K562 (cell line): ENCODE data around the gene STK11. TPM values are rescaled to one million over a fixed set of nuclear protein-coding genes. Genes with fewer than 3 reads are reported as not detected.

Experiments used
- ATAC-seq: fragments of 200-7000 bp; cut with Tn5 transposase; 3 replicates; pipeline ENCODE4 v1.9.1; 2020; ENCODE audit warnings: moderate library complexity
- BruUV-seq: library from RNA; stranded (reverse); fragments of 400-500 nt; replicated peaks from 2 replicates; lab custom pipeline; 2021; lab: Mats Ljungman, UMichigan
- CTCF ChIA-PET: fragments of 300-600 bp; formaldehyde crosslinking; extraction: SDS; loops from one replicate; lab custom pipeline; 2021; ENCODE audit warnings: low intra/inter-chr PET ratio; lab: Yijun Ruan, JAX
- POLR2A ChIA-PET: fragments of 300-600, 350-650 bp; sonication (Branson Sonifier 250); formaldehyde crosslinking; extraction: SDS; loops from one replicate; lab custom pipeline; 2021; ENCODE audit warnings: antibody characterized with exemption, inconsistent platforms; lab: Yijun Ruan, JAX
- DNase-seq, 4 experiments: peaks; one replicate each; pipeline versions ENCODE4 v3.0.0 to v3.0.0-alpha.2; 2011 to 2018; ENCODE audit warnings: low spot score in 3 of 4, mixed read lengths in 3 of 4; ENCODE audit errors: extremely low read depth in 1 of 4
- FAIRE-seq: peaks from 2 replicates; lab custom pipeline; 2011; peaks lifted over from hg19 to GRCh38; lab: Jason Lieb, UNC
- H2AFZ ChIP-seq: 2 replicates; pipeline ENCODE4 v1.6.0; 2011; ENCODE audit warnings: low read depth, low read length, control low read depth, inconsistent platforms
- H3K27ac ChIP-seq: fragments of 200-600 bp; 3 replicates; pipeline ENCODE4 v1.8.0; 2011; ENCODE audit warnings: low read depth, mild to moderate bottlenecking, control low read depth, inconsistent platforms, low read length, moderate library complexity, mixed read lengths; ENCODE audit errors: extremely low read depth
- H3K27me3 ChIP-seq, 2 experiments: fragments of 300-600 bp in 1 of 2; 2 replicates in 1 of 2; 3 replicates in 1 of 2; pipeline versions ENCODE4 v1.6.0 to v1.8.0; 2011; ENCODE audit warnings: inconsistent platforms in 2 of 2, low read length in 2 of 2, mild to moderate bottlenecking in 1 of 2, mixed read lengths in 1 of 2, moderate library complexity in 1 of 2; ENCODE audit not compliant: control insufficient read depth in 2 of 2, insufficient read depth in 2 of 2
- H3K36me3 ChIP-seq: fragments of 300-600 bp; 3 replicates; pipeline ENCODE4 v1.8.0; 2011; ENCODE audit warnings: mild to moderate bottlenecking, low read length, inconsistent platforms; ENCODE audit not compliant: control insufficient read depth, insufficient read depth
- H3K4me1 ChIP-seq, 2 experiments: fragments of 200-600 bp in 1 of 2; replicated peaks in 1 of 2; 2 replicates in 1 of 2; 3 replicates in 1 of 2; pipeline versions ENCODE4 v1.5.1 to v1.8.0; 2011; ENCODE audit warnings: inconsistent platforms in 2 of 2, low read length in 2 of 2, mild to moderate bottlenecking in 1 of 2, mixed read lengths in 1 of 2, moderate library complexity in 1 of 2; ENCODE audit not compliant: control insufficient read depth in 2 of 2, insufficient read depth in 2 of 2
- H3K4me2 ChIP-seq: 2 replicates; pipeline ENCODE4 v1.6.1; 2011; ENCODE audit warnings: low read length, control low read depth, inconsistent platforms, mixed read lengths; ENCODE audit not compliant: insufficient read depth
- H3K4me3 ChIP-seq: fragments of 200-600 bp; sonication (generic), shearing (Covaris generic); 2 replicates; pipeline ENCODE4 v1.5.1; 2016; ENCODE audit warnings: control low read depth, inconsistent platforms
- H3K79me2 ChIP-seq: fragments of 200-600 bp; 3 replicates; pipeline ENCODE4 v1.8.0; 2011; ENCODE audit warnings: low read length, inconsistent platforms; ENCODE audit not compliant: control insufficient read depth, insufficient read depth
- H3K9ac ChIP-seq, 2 experiments: 2 replicates each; pipeline versions ENCODE4 v1.6.0 to v1.6.1; 2011; ENCODE audit warnings: low read depth in 2 of 2, low read length in 2 of 2, control low read depth in 1 of 2, inconsistent platforms in 1 of 2, mild to moderate bottlenecking in 1 of 2, mixed read lengths in 1 of 2; ENCODE audit not compliant: insufficient read depth in 1 of 2
- H3K9me1 ChIP-seq: one replicate; pipeline ENCODE4 v1.6.0; 2011; ENCODE audit warnings: inconsistent platforms, mild to moderate bottlenecking, low read length, moderate library complexity; ENCODE audit not compliant: control insufficient read depth, insufficient read depth
- H3K9me3 ChIP-seq: replicated peaks from 2 replicates; pipeline ENCODE4 v1.5.1; 2011; ENCODE audit warnings: low read depth, low read length, inconsistent platforms; ENCODE audit not compliant: control insufficient read depth, insufficient read depth
- H4K20me1 ChIP-seq: replicated peaks from 2 replicates; pipeline ENCODE4 v1.6.1; 2011; ENCODE audit warnings: low read length, inconsistent platforms, mixed read lengths; ENCODE audit not compliant: control insufficient read depth, insufficient read depth
- ARID1B ChIP-seq: fragments of 450-650 bp; IDR thresholded peaks from 2 replicates; pipeline ENCODE4 v1.6.1; 2016; ENCODE audit warnings: antibody characterized with exemption, mild to moderate bottlenecking, inconsistent platforms
- BRD4 ChIP-seq: fragments of 200-600 bp; sonication (generic); IDR thresholded peaks from 2 replicates; pipeline ENCODE4 v1.6.1; 2017; ENCODE audit warnings: inconsistent platforms
- CCNT2 ChIP-seq: IDR thresholded peaks from 2 replicates; pipeline ENCODE4 v1.6.1; 2011; ENCODE audit warnings: borderline replicate concordance, low read depth, mild to moderate bottlenecking, moderate library complexity, mixed read lengths, low read length; ENCODE audit not compliant: insufficient read length; ENCODE audit errors: extremely low read depth
- CHCHD3 ChIP-seq: fragments of 250-450 bp; sonication (Bioruptor Pico); IDR thresholded peaks from 2 replicates; pipeline ENCODE4 v2.1.2; 2022; ENCODE audit warnings: mild to moderate bottlenecking
- ETS1 ChIP-seq: conservative IDR thresholded peaks from 2 replicates; pipeline ENCODE4 v1.6.1; 2011; ENCODE audit warnings: low read depth, mild to moderate bottlenecking, low read length; ENCODE audit not compliant: control insufficient read depth
- NR3C1 ChIP-seq: sonication (generic); formaldehyde crosslinking; IDR thresholded peaks from 2 replicates; pipeline ENCODE4 v1.8.1; 2022; ENCODE audit warnings: missing genetic modification reagents
- POLR2A ChIP-seq: fragments of 450-650 bp; conservative IDR thresholded peaks from 2 replicates; pipeline ENCODE4 v1.6.1; 2016
- POLR2AphosphoS5 ChIP-seq: IDR thresholded peaks from 2 replicates; pipeline ENCODE4 v1.6.1; 2011; ENCODE audit warnings: mild to moderate bottlenecking, low read depth, low read length, moderate library complexity; ENCODE audit not compliant: control insufficient read depth, insufficient read depth
- POLR2G ChIP-seq: fragments of 200-400 bp; formaldehyde crosslinking; IDR thresholded peaks from 2 replicates; pipeline ENCODE4 v1.6.1; 2017; ENCODE audit warnings: low read depth, mild to moderate bottlenecking, antibody characterized with exemption, low read length, moderate library complexity
- RBFOX2 ChIP-seq: fragments of 200-400 bp; formaldehyde crosslinking; IDR thresholded peaks from 2 replicates; pipeline ENCODE4 v1.6.1; 2017; ENCODE audit warnings: low read depth, mild to moderate bottlenecking, low read length, moderate library complexity
- RBM22 ChIP-seq: fragments of 200-400 bp; formaldehyde crosslinking; IDR thresholded peaks from 2 replicates; pipeline ENCODE4 v1.6.1; 2018; ENCODE audit warnings: low read length, low read depth; ENCODE audit not compliant: poor library complexity, severe bottlenecking
- SAFB2 ChIP-seq: fragments of 200-400 bp; formaldehyde crosslinking; IDR thresholded peaks from 2 replicates; pipeline ENCODE4 v1.6.1; 2018; ENCODE audit warnings: borderline replicate concordance, low read length, low read depth, moderate library complexity; ENCODE audit not compliant: severe bottlenecking
- SIN3B ChIP-seq: fragments of 450-650 bp; IDR thresholded peaks from 2 replicates; pipeline ENCODE4 v1.6.1; 2017; ENCODE audit warnings: low read depth, mild to moderate bottlenecking, moderate library complexity
- SRF ChIP-seq, 2 experiments: fragments of 250-450, 450-650 bp in 1 of 2; sonication (Bioruptor Pico) in 1 of 2; sonication (generic) in 1 of 2; formaldehyde crosslinking; IDR thresholded peaks; 2 replicates each; pipeline versions ENCODE4 v1.5.0 to v1.5.1; 2020 to 2022; ENCODE audit warnings: mild to moderate bottlenecking in 1 of 2, missing genetic modification reagents in 1 of 2
- SUPT5H ChIP-seq: fragments of 450-650 bp; IDR thresholded peaks from 2 replicates; pipeline ENCODE4 v1.6.1; 2016
- ZBTB49 ChIP-seq: sonication (generic); formaldehyde crosslinking; IDR thresholded peaks from 2 replicates; pipeline ENCODE4 v1.8.0; 2022; ENCODE audit warnings: missing genetic modification reagents, mild to moderate bottlenecking, borderline replicate concordance
- ZFX ChIP-seq: sonication (generic); formaldehyde crosslinking; IDR thresholded peaks from 2 replicates; pipeline ENCODE4 v1.8.0; 2022; ENCODE audit warnings: mild to moderate bottlenecking, missing genetic modification reagents, moderate library complexity
- ZSCAN32 ChIP-seq: fragments of 450-650 bp; formaldehyde crosslinking; IDR thresholded peaks from 2 replicates; pipeline ENCODE4 v1.4.0; 2020; ENCODE audit warnings: mild to moderate bottlenecking, moderate library complexity
- WGBS: fragments of 100-300 bp; shearing (Covaris generic); methylation state at CpG from one replicate; pipeline ENCODE4 v1.1.6; 2016; ENCODE audit warnings: low coverage, mixed read lengths; ENCODE audit not compliant: insufficient coverage; ENCODE audit errors: missing lambda C conversion rate; 5-methylcytosine and 5-hydroxymethylcytosine counted together
- in situ Hi-C: fragments of 300-500 bp; cut with MboI; formaldehyde crosslinking; loops from 4 replicates; pipeline ENCODE4 v1.15.0; 2018; ENCODE audit warnings: inconsistent platforms, mixed read lengths
- intact Hi-C: fragments of 100-400 bp; cut with micrococcal nuclease; formaldehyde crosslinking; loops from 2 replicates; pipeline ENCODE4 v1.14.2; 2022
- polyA plus RNA-seq, 8 experiments: library from polyadenylated mRNA; depleted of rRNA in 4 of 8; stranded (reverse) in 5 of 8; unstranded in 3 of 8; fragments of >200 nt; fragmentation: Nextera tagmentation in 2 of 8; fragmentation: Illumina TruSeq in 1 of 8; extraction: Ambion mirVana in 2 of 8; extraction: Trizol in 1 of 8; gene quantifications; 2 replicates each; pipeline versions ENCODE4 v1.2.1 to v1.2.3, GENCODE V29; 2011 to 2014; ENCODE audit warnings: inconsistent platforms in 1 of 8, missing spikeins in 1 of 8
- total RNA-seq, 7 experiments: library from RNA; depleted of rRNA in 6 of 7; stranded (reverse); fragments of >200 nt in 6 of 7; fragmentation: Illumina TruSeq in 2 of 7; extraction: Trizol in 2 of 7; gene quantifications; 2 replicates each; pipeline versions ENCODE4 v1.2.1 to v1.2.3, GENCODE V29; 2011 to 2021; ENCODE audit warnings: low replicate concordance in 1 of 7

The STK11 gene
- total and polyA plus RNA-seq, 9 of the 15 experiments (the other 6 are each of a cell fraction or from before 2014, with no cell fraction given), result 0.15 to 96.5 (median 31.7) TPM

GRCh38 chr19:1256646-1257474 is 51.3 kb downstream of the STK11 start:
- intact Hi-C loops, result no loop called here
- no peak for FAIRE-seq
- peaks cover 60% of the 10 kb centered on the region for H3K79me2 ChIP-seq
- no peaks in the 10 kb centered on the region for H3K9me3 ChIP-seq
- H3K9me1 ChIP-seq, result no peaks in the 10 kb centered on the region
- peaks cover 55 to 100% of the 10 kb centered on the region in 2 experiments for H3K4me1 ChIP-seq
- WGBS, result 92% methylated on average over 19 of the region's 46 CpGs
- 0 out of 2 replicates have a peak, but pooled peaks cover 7% of the 10 kb centered on the region for H4K20me1 ChIP-seq
- H3K4me2 ChIP-seq, result no peak overlapping the region
- H3K9ac ChIP-seq, result peak overlapping the region in 1 of 2 experiments; percentile 67; a peak in 1 of 4 replicates
- in situ Hi-C loops, result no loop called here
- no peak overlapping the region for H2AFZ ChIP-seq
- peaks cover 59% of the 10 kb centered on the region; the same call in 2 of the 3 replicates for H3K36me3 ChIP-seq
- H3K27ac ChIP-seq, result peak overlapping the region; percentile 43; the same call in 2 of the 3 replicates
- DNase-seq, result no peak
- ChIA-PET CTCF (no interaction called here), POLR2A (interaction anchor here (0.7 to 7.8 kb wide), 5 partner anchors 10 to 51 kb away, joined by 3 to 88 read pairs (median 4); partner anchors contain the start of gene CIRBP)
- BruUV-seq, result no TSS peak
- ATAC-seq, result no peak
- H3K27me3 ChIP-seq, result no peaks in the 10 kb centered on the region
- no peak overlapping the region for H3K4me3 ChIP-seq
- TF ChIP-seq ETS1, result 0 out of 2 replicates have a peak, but pooled peaks have one; percentile 22
- peak; percentile 31; the same call in 1 of the 2 replicates for TF ChIP-seq SUPT5H
- TF ChIP-seq BRD4, result no peak
- TF ChIP-seq RBM22, result peak; percentile 78
- TF ChIP-seq SAFB2, result no peak
- no peak for TF ChIP-seq ARID1B
- peak; percentile 71 for TF ChIP-seq RBFOX2
- peak; percentile 70; the same call in 1 of the 2 replicates for TF ChIP-seq POLR2G
- TF ChIP-seq ZFX (CRISPR knock-in tag), result peak; percentile 44; the same call in 1 of the 2 replicates
- TF ChIP-seq CCNT2, result peak; percentile 13
- peak; percentile 50 for TF ChIP-seq POLR2A
- TF ChIP-seq NR3C1 (CRISPR knock-in tag), result no peak
- peak; percentile 15; the same call in 1 of the 2 replicates for TF ChIP-seq POLR2AphosphoS5
- TF ChIP-seq SIN3B, result no peak
- no peak for TF ChIP-seq ZBTB49 (CRISPR knock-in tag)
- no peak for TF ChIP-seq CHCHD3 (CRISPR knock-in tag)
- TF ChIP-seq SRF (CRISPR knock-in tag; IDR thresholded peaks at IDR 0.05), result no peak
- TF ChIP-seq ZSCAN32 (CRISPR knock-in tag), result no peak
